ENCODE results near the gene FOXJ3. TPM values are rescaled to one million over a fixed set of nuclear protein-coding genes. Genes with fewer than 3 reads are reported as not detected.

The FOXJ3 gene
- polyA plus RNA-seq, 1 of the 3 experiments (the other 2 are of a cell fraction), result 16.0 TPM

DNA sequence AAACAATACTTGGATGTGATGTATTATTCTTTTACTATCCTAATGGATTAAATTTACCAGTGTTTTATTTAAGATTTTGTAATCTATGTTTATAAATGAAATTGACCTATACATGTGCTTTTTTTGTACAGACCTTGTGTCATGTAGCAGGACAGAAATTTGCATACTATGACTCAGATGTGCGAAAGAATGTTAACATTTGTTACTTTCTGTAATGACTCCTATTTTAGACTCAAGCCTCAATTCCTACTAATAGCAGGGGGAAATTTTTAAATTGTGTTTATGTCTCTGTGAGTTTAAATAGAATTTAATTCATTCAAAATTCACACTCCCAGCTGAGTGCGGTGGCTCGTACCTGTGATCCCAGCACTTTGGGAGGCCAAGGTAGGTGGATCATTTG is 23.8 kb upstream of the FOXJ3 start:
- Histone ChIP-seq H2AFZ (ENCODE audit: low read depth) (no peak overlapping the region), H3K4me1 (ENCODE audit: control insufficient read depth in 1 of 2, insufficient read depth in 2 of 2, low read depth in 1 of 2, low read length in 1 of 2) (no peaks in the 10 kb centered on the region), H3K27ac (ENCODE audit: low read depth in 2 of 2, low read length in 1 of 2) (no peak overlapping the region), H3K4me3 (ENCODE audit: low read depth in 2 of 2, low read length in 1 of 2) (no peak overlapping the region), H3K79me2 (ENCODE audit: insufficient read depth) (no peaks in the 10 kb centered on the region), H4K20me1 (ENCODE audit: insufficient read depth) (no peaks in the 10 kb centered on the region), H3K27me3 (ENCODE audit: insufficient read depth) (no peaks in the 10 kb centered on the region), H3K9me3 (no peaks in the 10 kb centered on the region), H3K9me2 (no peaks in the 10 kb centered on the region), H3K36me3 (replicated peaks in 1 of 2; ENCODE audit: control insufficient read depth in 1 of 2, insufficient read depth in 2 of 2, low read length in 1 of 2) (no peaks in the 10 kb centered on the region), H3K9ac (no peak overlapping the region), H3F3A (replicated peaks; ENCODE audit: insufficient read depth) (no peaks in the 10 kb centered on the region), H3K4me2 (no peak overlapping the region)
- ChIA-PET CTCF (interaction anchor here (1.2 kb wide), 1 partner anchor 11 kb away, joined by 3 read pairs; no protein-coding TSS in a partner anchor), POLR2A (no interaction called here)
- 88% methylated on average over 3 of the region's 3 CpGs for WGBS (ENCODE audit: low lambda C conversion rate)
- DNase-seq, result no peak
- no peak for TF ChIP-seq FOSL2 (IDR thresholded peaks at IDR 0.05; ENCODE audit: borderline replicate concordance, low read depth)
- no peak for TF ChIP-seq POLR2AphosphoS5 (IDR thresholded peaks at IDR 0.05; ENCODE audit: low read depth, low read length)
- no peak for TF ChIP-seq CHD2 (IDR thresholded peaks at IDR 0.05; ENCODE audit: low read length, partially characterized antibody)
- TF ChIP-seq, protein P1, sequence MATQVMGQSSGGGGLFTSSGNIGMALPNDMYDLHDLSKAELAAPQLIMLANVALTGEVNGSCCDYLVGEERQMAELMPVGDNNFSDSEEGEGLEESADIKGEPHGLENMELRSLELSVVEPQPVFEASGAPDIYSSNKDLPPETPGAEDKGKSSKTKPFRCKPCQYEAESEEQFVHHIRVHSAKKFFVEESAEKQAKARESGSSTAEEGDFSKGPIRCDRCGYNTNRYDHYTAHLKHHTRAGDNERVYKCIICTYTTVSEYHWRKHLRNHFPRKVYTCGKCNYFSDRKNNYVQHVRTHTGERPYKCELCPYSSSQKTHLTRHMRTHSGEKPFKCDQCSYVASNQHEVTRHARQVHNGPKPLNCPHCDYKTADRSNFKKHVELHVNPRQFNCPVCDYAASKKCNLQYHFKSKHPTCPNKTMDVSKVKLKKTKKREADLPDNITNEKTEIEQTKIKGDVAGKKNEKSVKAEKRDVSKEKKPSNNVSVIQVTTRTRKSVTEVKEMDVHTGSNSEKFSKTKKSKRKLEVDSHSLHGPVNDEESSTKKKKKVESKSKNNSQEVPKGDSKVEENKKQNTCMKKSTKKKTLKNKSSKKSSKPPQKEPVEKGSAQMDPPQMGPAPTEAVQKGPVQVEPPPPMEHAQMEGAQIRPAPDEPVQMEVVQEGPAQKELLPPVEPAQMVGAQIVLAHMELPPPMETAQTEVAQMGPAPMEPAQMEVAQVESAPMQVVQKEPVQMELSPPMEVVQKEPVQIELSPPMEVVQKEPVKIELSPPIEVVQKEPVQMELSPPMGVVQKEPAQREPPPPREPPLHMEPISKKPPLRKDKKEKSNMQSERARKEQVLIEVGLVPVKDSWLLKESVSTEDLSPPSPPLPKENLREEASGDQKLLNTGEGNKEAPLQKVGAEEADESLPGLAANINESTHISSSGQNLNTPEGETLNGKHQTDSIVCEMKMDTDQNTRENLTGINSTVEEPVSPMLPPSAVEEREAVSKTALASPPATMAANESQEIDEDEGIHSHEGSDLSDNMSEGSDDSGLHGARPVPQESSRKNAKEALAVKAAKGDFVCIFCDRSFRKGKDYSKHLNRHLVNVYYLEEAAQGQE (IDR thresholded peaks at IDR 0.05; ENCODE audit: low read depth, low read length), result no peak
- no peak for TF ChIP-seq TCF12 (IDR thresholded peaks at IDR 0.05)
- no peak for TF ChIP-seq IRF3 (IDR thresholded peaks at IDR 0.05; ENCODE audit: low read depth, low read length)
- TF ChIP-seq MEF2A (IDR thresholded peaks at IDR 0.05; ENCODE audit: borderline replicate concordance, low read depth), result no peak
- TF ChIP-seq GATA2 (CRISPR knock-in tag; IDR thresholded peaks at IDR 0.05), result no peak
- no peak for TF ChIP-seq MXI1 (IDR thresholded peaks at IDR 0.05; ENCODE audit: low read depth, low read length)
- no peak for TF ChIP-seq EZH2phosphoT487 (IDR thresholded peaks at IDR 0.05; ENCODE audit: borderline replicate concordance, low read depth)
- no peak for TF ChIP-seq RFX5 (IDR thresholded peaks at IDR 0.05; ENCODE audit: low read length)
- TF ChIP-seq TEAD4 (IDR thresholded peaks at IDR 0.05; ENCODE audit: borderline replicate concordance, insufficient read depth), result no peak
- TF ChIP-seq, protein P2, sequence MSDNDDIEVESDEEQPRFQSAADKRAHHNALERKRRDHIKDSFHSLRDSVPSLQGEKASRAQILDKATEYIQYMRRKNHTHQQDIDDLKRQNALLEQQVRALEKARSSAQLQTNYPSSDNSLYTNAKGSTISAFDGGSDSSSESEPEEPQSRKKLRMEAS (IDR thresholded peaks at IDR 0.05; ENCODE audit: low read depth), result no peak
- TF ChIP-seq JUND (IDR thresholded peaks at IDR 0.05), result no peak
- TF ChIP-seq EP300 (IDR thresholded peaks at IDR 0.05; ENCODE audit: borderline replicate concordance in 1 of 2, low read depth in 1 of 2, low read length in 1 of 2), result no peak
- TF ChIP-seq ELF1 (IDR thresholded peaks at IDR 0.05), result no peak
- TF ChIP-seq SMC3 (IDR thresholded peaks at IDR 0.05; ENCODE audit: low read depth, low read length), result no peak
- TF ChIP-seq GABPA (IDR thresholded peaks at IDR 0.05; ENCODE audit: low read depth), result no peak
- no peak for TF ChIP-seq SIN3A (IDR thresholded peaks at IDR 0.05; ENCODE audit: borderline replicate concordance, low read depth, low read length)
- TF ChIP-seq USF1 (IDR thresholded peaks at IDR 0.05; ENCODE audit: borderline replicate concordance, low read depth), result no peak
